NCI-H526 (cell line): ENCODE results near the gene THOP1.
"Not testable (repeated sequence)": the region's sequence is repeated elsewhere in the genome, so short reads cannot be mapped to it uniquely, and the experiment has no call there.

Experiments used
- DNase-seq, 2 experiments: peaks; one replicate each; lab custom pipeline; 2025; lab: John Stamatoyannopoulos, UW

THOP1 gene

GRCh38 chr19:2817237-2817829 lies 32.0 kb downstream of the THOP1 start:
- DNase-seq = not testable (repeated sequence)

- DNase-seq = peak; percentile 71 to 94
Observed at GRCh38 chr19:2819540-2820111, 34.3 kb downstream of the THOP1 start, which contains the start of gene ZNF554. ZNF554 (plus strand) TSS chr19:2819868; CDS start chr19:2820072, 204 bp downstream.

GRCh38 chr19:2820112-2820702 lies 34.9 kb downstream of the THOP1 start:
- peak in 1 of 2 experiments; percentile 39 for DNase-seq

GRCh38 chr19:2822846-2823245 lies 37.5 kb downstream of the THOP1 start:
- no peak for DNase-seq

- DNase-seq = no peak
Observed at GRCh38 chr19:2823646-2824045, 38.3 kb downstream of the THOP1 start.

GRCh38 chr19:2824129-2824528 lies 38.8 kb downstream of the THOP1 start:
- no peak for DNase-seq

- no peak for DNase-seq
Observed at GRCh38 chr19:2827022-2827421, 41.7 kb downstream of the THOP1 start.

- DNase-seq = no peak
Observed at GRCh38 chr19:2827840-2828489, 42.7 kb downstream of the THOP1 start.

GRCh38 chr19:2834294-2834871 lies 49.1 kb downstream of the THOP1 start:
- DNase-seq = no peak

- DNase-seq = no peak
Observed at GRCh38 chr19:2837430-2837829, 52.1 kb downstream of the THOP1 start.

GRCh38 chr19:2840794-2841791 lies 55.8 kb downstream of the THOP1 start, which contains the start of gene ZNF555:
ZNF555 (plus strand) TSS chr19:2841475; CDS start chr19:2841573, 98 bp downstream.
- peak; percentile 96 to 98 for DNase-seq

GRCh38 chr19:2841855-2842574 lies 56.7 kb downstream of the THOP1 start:
- peak in 1 of 2 experiments; percentile 2 for DNase-seq

GRCh38 chr19:2845107-2845506 lies 59.8 kb downstream of the THOP1 start:
- no peak for DNase-seq

GRCh38 chr19:2846180-2846894 lies 61.0 kb downstream of the THOP1 start:
- DNase-seq = no peak

- no peak for DNase-seq
Observed at GRCh38 chr19:2847507-2847906, 62.2 kb downstream of the THOP1 start.

GRCh38 chr19:2848616-2849015 lies 63.3 kb downstream of the THOP1 start:
- DNase-seq = no peak

- no peak for DNase-seq
Observed at GRCh38 chr19:2850256-2850925, 65.1 kb downstream of the THOP1 start.

GRCh38 chr19:2852598-2852997 lies 67.3 kb downstream of the THOP1 start:
- no peak for DNase-seq

GRCh38 chr19:2853015-2853606 lies 67.8 kb downstream of the THOP1 start:
- DNase-seq = no peak
